GM12864 (cell line): ENCODE results near the gene EGLN2.

ENCODE experiments used
- DNase-seq: peaks from one replicate; pipeline ENCODE4 v3.0.0-alpha.2; 2011; ENCODE audit warnings: low read depth
- H3K4me3 ChIP-seq: 2 replicates; pipeline ENCODE4 v1.5.1; 2011; ENCODE audit warnings: mild to moderate bottlenecking, low read depth, low read length, control low read depth
- TF ChIP-seq, protein P1 (sequence below): IDR thresholded peaks from 2 replicates; pipeline ENCODE4 v1.5.1; 2011; ENCODE audit warnings: low read depth, mild to moderate bottlenecking, moderate library complexity, low read length, control low read depth, inconsistent platforms; ENCODE audit errors: missing control alignments

The EGLN2 gene

GRCh38 chr19:40800339-40800996 lies 1.5 kb downstream of the EGLN2 start:
- peak overlapping the region; percentile 76 for H3K4me3 ChIP-seq
- TF ChIP-seq, protein P1, sequence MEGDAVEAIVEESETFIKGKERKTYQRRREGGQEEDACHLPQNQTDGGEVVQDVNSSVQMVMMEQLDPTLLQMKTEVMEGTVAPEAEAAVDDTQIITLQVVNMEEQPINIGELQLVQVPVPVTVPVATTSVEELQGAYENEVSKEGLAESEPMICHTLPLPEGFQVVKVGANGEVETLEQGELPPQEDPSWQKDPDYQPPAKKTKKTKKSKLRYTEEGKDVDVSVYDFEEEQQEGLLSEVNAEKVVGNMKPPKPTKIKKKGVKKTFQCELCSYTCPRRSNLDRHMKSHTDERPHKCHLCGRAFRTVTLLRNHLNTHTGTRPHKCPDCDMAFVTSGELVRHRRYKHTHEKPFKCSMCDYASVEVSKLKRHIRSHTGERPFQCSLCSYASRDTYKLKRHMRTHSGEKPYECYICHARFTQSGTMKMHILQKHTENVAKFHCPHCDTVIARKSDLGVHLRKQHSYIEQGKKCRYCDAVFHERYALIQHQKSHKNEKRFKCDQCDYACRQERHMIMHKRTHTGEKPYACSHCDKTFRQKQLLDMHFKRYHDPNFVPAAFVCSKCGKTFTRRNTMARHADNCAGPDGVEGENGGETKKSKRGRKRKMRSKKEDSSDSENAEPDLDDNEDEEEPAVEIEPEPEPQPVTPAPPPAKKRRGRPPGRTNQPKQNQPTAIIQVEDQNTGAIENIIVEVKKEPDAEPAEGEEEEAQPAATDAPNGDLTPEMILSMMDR = no peak
- DNase-seq = no peak

GRCh38 chr19:40800997-40801377 lies 2.0 kb downstream of the EGLN2 start:
- TF ChIP-seq, protein P1 = no peak
- DNase-seq = no peak
- peak overlapping the region; percentile 76 for H3K4me3 ChIP-seq

GRCh38 chr19:40801426-40802299 lies 2.7 kb downstream of the EGLN2 start:
- no peak for DNase-seq
- TF ChIP-seq, protein P1 = no peak
- peak overlapping the region; percentile 44 for H3K4me3 ChIP-seq

GRCh38 chr19:40802300-40803169 lies 3.5 kb downstream of the EGLN2 start:
- peak overlapping the region; percentile 44 for H3K4me3 ChIP-seq
- DNase-seq = no peak
- TF ChIP-seq, protein P1 = no peak

DNA sequence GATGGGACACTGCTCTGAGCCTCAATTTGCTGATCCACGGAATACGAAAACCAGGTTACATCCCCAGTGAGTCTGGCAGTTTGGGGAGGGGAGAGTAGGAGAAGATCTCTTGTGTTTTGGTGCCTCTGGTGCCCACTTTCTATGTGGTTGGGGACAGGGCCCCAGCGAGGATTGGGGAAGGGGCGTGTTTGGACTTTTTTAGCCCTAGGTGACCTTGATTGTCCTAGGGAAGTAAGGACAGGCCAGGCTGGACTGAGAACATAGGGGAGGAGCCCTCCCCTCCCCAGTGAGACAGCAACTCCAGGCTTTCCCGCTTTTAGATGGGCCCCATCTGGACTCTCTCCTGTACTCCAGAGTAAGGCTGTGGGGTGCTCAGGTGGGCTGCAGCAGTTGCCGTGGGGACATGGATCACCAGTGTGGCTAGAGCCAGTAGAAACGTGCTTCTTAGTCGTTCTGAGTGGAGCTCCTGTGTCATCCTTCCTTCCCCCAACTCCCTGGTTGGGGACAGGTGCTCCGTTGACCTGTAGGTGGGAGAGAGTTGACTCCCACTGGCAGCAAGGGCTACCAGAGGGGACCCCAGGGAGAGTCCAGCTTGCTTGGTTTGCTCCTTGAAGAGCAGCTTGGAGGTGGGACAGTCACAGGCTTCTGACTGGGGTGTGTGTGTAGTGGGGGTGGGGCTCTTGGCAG lies 4.3 kb downstream of the EGLN2 start:
- H3K4me3 ChIP-seq = peak overlapping the region; percentile 44
- TF ChIP-seq, protein P1 = no peak
- DNase-seq = no peak
